Ramos (cell line): ENCODE measurements around the gene SLC22A6.

Source experiments
- in situ Hi-C: fragments of 300-500 bp; cut with MboI; formaldehyde crosslinking; loops from one replicate; pipeline ENCODE4 v1.14.3; 2022; ENCODE audit warnings: low sequenced_read_pairs; ENCODE audit not compliant: unreplicated experiment

The SLC22A6 gene

GRCh38 chr11:62984451-62984991, at the start of gene SLC22A6:
Gene SLC22A6 (minus strand): TSS chr11:62984967. CDS start chr11:62984690, 277 bp downstream.
- in situ Hi-C loops: no loop called here

GRCh38 chr11:63032457-63032856, 47.7 kb upstream of the SLC22A6 start:
- in situ Hi-C loops: loop anchor here (10.0 kb wide), 1 partner anchor 182 kb away; no protein-coding TSS in a partner anchor

GRCh38 chr11:63023841-63024648, 39.3 kb upstream of the SLC22A6 start:
- in situ Hi-C loops: loop anchor here (5.0 kb wide), 1 partner anchor 117 kb away; no protein-coding TSS in a partner anchor

- in situ Hi-C loops: loop anchor here (5.0 kb wide), 1 partner anchor 116 kb away; no protein-coding TSS in a partner anchor
Observed at GRCh38 chr11:63023222-63023814, 38.6 kb upstream of the SLC22A6 start.

- in situ Hi-C loops: loop anchor here (5.0 kb wide), 1 partner anchor 115 kb away; no protein-coding TSS in a partner anchor
Observed at GRCh38 chr11:63022441-63022840, 37.7 kb upstream of the SLC22A6 start.

GRCh38 chr11:63020671-63021291, 36.0 kb upstream of the SLC22A6 start:
- in situ Hi-C loops: loop anchor here (5.0 kb wide), 1 partner anchor 113 kb away; no protein-coding TSS in a partner anchor

- in situ Hi-C loops: no loop called here
Observed at GRCh38 chr11:63019506-63019905, 34.7 kb upstream of the SLC22A6 start.

- in situ Hi-C loops: no loop called here
Observed at GRCh38 chr11:63017306-63017974, 32.7 kb upstream of the SLC22A6 start.

- in situ Hi-C loops: no loop called here
Observed at GRCh38 chr11:63015521-63016215, 30.9 kb upstream of the SLC22A6 start, which contains the start of gene SLC22A8. Gene SLC22A8 (minus strand): TSS chr11:63015841. CDS start chr11:63014958, 883 bp downstream.

GRCh38 chr11:63014408-63015055, 29.8 kb upstream of the SLC22A6 start:
- in situ Hi-C loops: no loop called here

- in situ Hi-C loops: no loop called here
Observed at GRCh38 chr11:63012839-63013238, 28.1 kb upstream of the SLC22A6 start.

GRCh38 chr11:63012430-63012829, 27.7 kb upstream of the SLC22A6 start:
- in situ Hi-C loops: no loop called here

GRCh38 chr11:63010934-63011439, 26.2 kb upstream of the SLC22A6 start:
- in situ Hi-C loops: no loop called here

- in situ Hi-C loops: no loop called here
Observed at GRCh38 chr11:63007920-63008319, 23.2 kb upstream of the SLC22A6 start.

GRCh38 chr11:63001456-63001855, 16.7 kb upstream of the SLC22A6 start:
- in situ Hi-C loops: no loop called here

- in situ Hi-C loops: no loop called here
Observed at GRCh38 chr11:62999649-63000048, 14.9 kb upstream of the SLC22A6 start.

- in situ Hi-C loops: no loop called here
Observed at GRCh38 chr11:62999156-62999555, 14.4 kb upstream of the SLC22A6 start.

- in situ Hi-C loops: no loop called here
Observed at GRCh38 chr11:62996271-62996670, 11.5 kb upstream of the SLC22A6 start.

- in situ Hi-C loops: no loop called here
Observed at GRCh38 chr11:62994775-62995174, 10.0 kb upstream of the SLC22A6 start.
